Fibroblast of lung (primary cell): ENCODE data around the gene FRMPD2.

Source experiments
- EZH2 ChIP-seq: IDR thresholded peaks from 2 replicates; pipeline ENCODE4 v1.5.1; 2012; ENCODE audit warnings: low read length, control low read depth, mild to moderate bottlenecking; ENCODE audit errors: missing control alignments
- TF ChIP-seq, protein P1 (sequence below), 2 donors: IDR thresholded peaks in 1 of 2; conservative IDR thresholded peaks in 1 of 2; 1 replicate in 1 of 2; 2 replicates in 1 of 2; pipeline ENCODE4 v1.5.1; 2011 to 2012; ENCODE audit warnings: low read length in 2 of 2, control low read depth in 1 of 2, inconsistent platforms in 1 of 2, low read depth in 1 of 2, mild to moderate bottlenecking in 1 of 2

DNA sequence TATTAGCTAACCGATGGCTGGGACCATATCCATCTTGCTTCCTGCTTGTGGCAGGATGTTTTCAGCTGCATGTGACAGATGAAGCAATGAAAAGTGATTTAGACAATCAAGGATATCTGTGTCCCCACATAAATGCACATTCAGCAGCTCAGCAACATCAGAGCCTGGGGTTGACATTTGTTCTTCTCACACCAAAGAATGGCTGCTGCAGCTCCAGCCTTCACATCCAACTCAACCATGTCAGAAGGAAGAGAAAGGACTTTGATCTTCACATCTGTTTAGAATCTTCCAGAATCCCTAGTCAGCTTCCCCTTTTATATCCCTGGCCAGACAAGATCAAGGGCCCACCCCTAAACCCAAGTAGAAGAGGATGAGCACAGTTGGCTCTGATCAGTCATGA, 11.9 kb upstream of the FRMPD2 start:
- TF ChIP-seq, protein P1, sequence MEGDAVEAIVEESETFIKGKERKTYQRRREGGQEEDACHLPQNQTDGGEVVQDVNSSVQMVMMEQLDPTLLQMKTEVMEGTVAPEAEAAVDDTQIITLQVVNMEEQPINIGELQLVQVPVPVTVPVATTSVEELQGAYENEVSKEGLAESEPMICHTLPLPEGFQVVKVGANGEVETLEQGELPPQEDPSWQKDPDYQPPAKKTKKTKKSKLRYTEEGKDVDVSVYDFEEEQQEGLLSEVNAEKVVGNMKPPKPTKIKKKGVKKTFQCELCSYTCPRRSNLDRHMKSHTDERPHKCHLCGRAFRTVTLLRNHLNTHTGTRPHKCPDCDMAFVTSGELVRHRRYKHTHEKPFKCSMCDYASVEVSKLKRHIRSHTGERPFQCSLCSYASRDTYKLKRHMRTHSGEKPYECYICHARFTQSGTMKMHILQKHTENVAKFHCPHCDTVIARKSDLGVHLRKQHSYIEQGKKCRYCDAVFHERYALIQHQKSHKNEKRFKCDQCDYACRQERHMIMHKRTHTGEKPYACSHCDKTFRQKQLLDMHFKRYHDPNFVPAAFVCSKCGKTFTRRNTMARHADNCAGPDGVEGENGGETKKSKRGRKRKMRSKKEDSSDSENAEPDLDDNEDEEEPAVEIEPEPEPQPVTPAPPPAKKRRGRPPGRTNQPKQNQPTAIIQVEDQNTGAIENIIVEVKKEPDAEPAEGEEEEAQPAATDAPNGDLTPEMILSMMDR (conservative IDR thresholded peaks at IDR 0.05 in 1 of 2, IDR thresholded peaks at IDR 0.05 in 1 of 2; ENCODE audit: low read depth in 1 of 2, low read length in 2 of 2), result no peak
- TF ChIP-seq EZH2, result no peak
